Measurements from ENCODE around the gene FAM171A2. TPM values are rescaled to one million over a fixed set of nuclear protein-coding genes. Genes with fewer than 3 reads are reported as not detected.
"Not testable (repeated sequence)": the region's sequence is repeated elsewhere in the genome, so short reads cannot be mapped to it uniquely, and the experiment has no call there.

FAM171A2 gene
- total RNA-seq, 1 donor from 2014 or later = 38.6 TPM

DNA sequence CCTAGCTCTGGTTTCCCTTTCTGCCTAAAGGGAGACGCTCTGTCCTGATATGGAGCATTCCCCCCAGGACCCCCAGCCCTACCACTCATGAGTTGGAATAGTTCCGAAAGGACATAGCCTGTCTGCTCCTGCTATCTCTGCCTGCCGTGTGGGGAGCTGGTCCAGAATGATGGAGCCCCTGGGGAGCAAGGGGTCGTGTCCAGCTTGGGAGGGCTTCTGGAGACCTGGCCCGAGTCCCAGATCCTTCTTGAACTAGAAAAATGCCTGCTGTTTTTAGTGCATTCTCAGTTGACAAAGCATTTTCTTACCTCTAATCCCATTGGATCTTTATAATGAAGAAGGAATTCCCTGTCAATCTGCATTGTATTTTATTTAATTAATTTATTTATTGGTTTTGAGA lies 27.7 kb downstream of the FAM171A2 start:
- no peak overlapping the region for H3K9ac ChIP-seq (ENCODE audit: low read depth in 1 of 3, low read length in 3 of 3)
- H3K27me3 ChIP-seq (ENCODE audit: control insufficient read depth in 3 of 3, insufficient read depth in 3 of 3, low read length in 3 of 3) = peaks cover 0 to 5% (median 0%) of the 10 kb centered on the region in 3 donors
- peaks cover 3 to 6% (median 5%) of the 10 kb centered on the region in 3 donors for H3K4me1 ChIP-seq (ENCODE audit: control insufficient read depth in 3 of 3, insufficient read depth in 3 of 3, low read length in 3 of 3)
- no peaks in the 10 kb centered on the region for H3K36me3 ChIP-seq (ENCODE audit: control insufficient read depth in 3 of 3, insufficient read depth in 3 of 3, low read length in 3 of 3)
- H3K9me3 ChIP-seq (ENCODE audit: control insufficient read depth in 3 of 3, low read length in 3 of 3) = no peaks in the 10 kb centered on the region
- no peak overlapping the region for H3K27ac ChIP-seq (ENCODE audit: low read depth, low read length)
- H3K4me3 ChIP-seq (ENCODE audit: low read length in 3 of 3) = no peak overlapping the region

DNA sequence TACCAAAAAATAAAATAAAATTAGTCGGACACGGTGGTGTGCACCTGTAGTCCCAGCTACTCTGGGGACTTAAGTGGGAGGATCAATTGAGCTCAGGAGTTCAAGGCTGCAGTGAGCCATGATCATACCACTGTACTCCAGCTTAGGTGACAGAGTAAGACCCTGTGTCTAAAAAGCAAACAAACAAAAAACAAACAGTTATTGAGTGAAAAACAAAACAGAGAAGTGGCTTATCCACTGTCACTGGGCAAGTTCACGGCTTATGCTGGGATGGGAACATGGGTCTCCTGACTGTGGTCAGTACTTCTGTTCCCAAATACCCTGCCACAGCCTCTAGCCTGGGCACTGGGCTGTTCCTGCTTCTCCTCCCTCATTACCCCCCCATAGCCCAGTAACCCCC lies 28.1 kb downstream of the FAM171A2 start:
- Histone ChIP-seq H3K4me3 (ENCODE audit: low read length in 3 of 3) (no peak overlapping the region), H3K9me3 (ENCODE audit: control insufficient read depth in 3 of 3, low read length in 3 of 3) (no peaks in the 10 kb centered on the region), H3K4me1 (ENCODE audit: control insufficient read depth in 3 of 3, insufficient read depth in 3 of 3, low read length in 3 of 3) (peaks cover 5 to 8% (median 6%) of the 10 kb centered on the region in 3 donors), H3K9ac (ENCODE audit: low read depth in 1 of 3, low read length in 3 of 3) (no peak overlapping the region), H3K36me3 (ENCODE audit: control insufficient read depth in 3 of 3, insufficient read depth in 3 of 3, low read length in 3 of 3) (no peaks in the 10 kb centered on the region), H3K27ac (ENCODE audit: low read depth, low read length) (no peak overlapping the region), H3K27me3 (ENCODE audit: control insufficient read depth in 3 of 3, insufficient read depth in 3 of 3, low read length in 3 of 3) (peaks cover 0 to 5% (median 0%) of the 10 kb centered on the region in 3 donors)

- H3K4me3 ChIP-seq (ENCODE audit: low read length in 3 of 3) = no peak overlapping the region
- no peaks in the 10 kb centered on the region for H3K9me3 ChIP-seq (ENCODE audit: control insufficient read depth in 3 of 3, low read length in 3 of 3)
- H3K4me1 ChIP-seq (ENCODE audit: control insufficient read depth in 3 of 3, insufficient read depth in 3 of 3, low read length in 3 of 3) = peaks cover 5 to 8% (median 6%) of the 10 kb centered on the region in 3 donors
- H3K27ac ChIP-seq (ENCODE audit: low read depth, low read length) = no peak overlapping the region
- peaks cover 0 to 5% (median 0%) of the 10 kb centered on the region in 3 donors for H3K27me3 ChIP-seq (ENCODE audit: control insufficient read depth in 3 of 3, insufficient read depth in 3 of 3, low read length in 3 of 3)
- H3K9ac ChIP-seq (ENCODE audit: low read depth in 1 of 3, low read length in 3 of 3) = no peak overlapping the region
- H3K36me3 ChIP-seq (ENCODE audit: control insufficient read depth in 3 of 3, insufficient read depth in 3 of 3, low read length in 3 of 3) = no peaks in the 10 kb centered on the region
Observed at GRCh38 chr17:44334727-44335126, 28.9 kb downstream of the FAM171A2 start.

GRCh38 chr17:44334315-44334714 lies 29.3 kb downstream of the FAM171A2 start:
- Histone ChIP-seq H3K36me3 (ENCODE audit: control insufficient read depth in 3 of 3, insufficient read depth in 3 of 3, low read length in 3 of 3) (no peaks in the 10 kb centered on the region), H3K4me1 (ENCODE audit: control insufficient read depth in 3 of 3, insufficient read depth in 3 of 3, low read length in 3 of 3) (peaks cover 5 to 8% (median 6%) of the 10 kb centered on the region in 3 donors), H3K4me3 (ENCODE audit: low read length in 3 of 3) (no peak overlapping the region), H3K9ac (ENCODE audit: low read depth in 1 of 3, low read length in 3 of 3) (no peak overlapping the region), H3K9me3 (ENCODE audit: control insufficient read depth in 3 of 3, low read length in 3 of 3) (no peaks in the 10 kb centered on the region), H3K27ac (ENCODE audit: low read depth, low read length) (no peak overlapping the region), H3K27me3 (ENCODE audit: control insufficient read depth in 3 of 3, insufficient read depth in 3 of 3, low read length in 3 of 3) (peaks cover 0 to 5% (median 0%) of the 10 kb centered on the region in 3 donors)

GRCh38 chr17:44333371-44333770 lies 30.3 kb downstream of the FAM171A2 start:
- Histone ChIP-seq H3K4me3 (ENCODE audit: low read length in 3 of 3) (no peak overlapping the region), H3K27ac (ENCODE audit: low read depth, low read length) (no peak overlapping the region), H3K9me3 (ENCODE audit: control insufficient read depth in 3 of 3, low read length in 3 of 3) (no peaks in the 10 kb centered on the region), H3K4me1 (ENCODE audit: control insufficient read depth in 3 of 3, insufficient read depth in 3 of 3, low read length in 3 of 3) (peaks cover 5 to 8% (median 6%) of the 10 kb centered on the region in 3 donors), H3K36me3 (ENCODE audit: control insufficient read depth in 3 of 3, insufficient read depth in 3 of 3, low read length in 3 of 3) (no peaks in the 10 kb centered on the region), H3K9ac (ENCODE audit: low read depth in 1 of 3, low read length in 3 of 3) (no peak overlapping the region), H3K27me3 (ENCODE audit: control insufficient read depth in 3 of 3, insufficient read depth in 3 of 3, low read length in 3 of 3) (peaks cover 0 to 3% (median 0%) of the 10 kb centered on the region in 3 donors)

- Histone ChIP-seq H3K27ac (ENCODE audit: low read depth, low read length) (no peak overlapping the region), H3K9ac (ENCODE audit: low read depth in 1 of 3, low read length in 3 of 3) (peak overlapping the region in 2 of 3 donors; percentile 57 to 61), H3K4me3 (ENCODE audit: low read length in 3 of 3) (peak overlapping the region in 1 of 3 donors; percentile 2), H3K9me3 (ENCODE audit: control insufficient read depth in 3 of 3, low read length in 3 of 3) (no peaks in the 10 kb centered on the region), H3K4me1 (ENCODE audit: control insufficient read depth in 3 of 3, insufficient read depth in 3 of 3, low read length in 3 of 3) (peaks cover 8 to 10% (median 9%) of the 10 kb centered on the region in 3 donors), H3K36me3 (ENCODE audit: control insufficient read depth in 3 of 3, insufficient read depth in 3 of 3, low read length in 3 of 3) (no peaks in the 10 kb centered on the region), H3K27me3 (ENCODE audit: control insufficient read depth in 3 of 3, insufficient read depth in 3 of 3, low read length in 3 of 3) (peaks cover 0 to 3% (median 0%) of the 10 kb centered on the region in 3 donors)
Observed at GRCh38 chr17:44331249-44331760, 32.3 kb downstream of the FAM171A2 start.

- H3K27ac ChIP-seq (ENCODE audit: low read depth, low read length); H3K9me3 ChIP-seq (ENCODE audit: control insufficient read depth in 3 of 3, low read length in 3 of 3); H3K27me3 ChIP-seq (ENCODE audit: control insufficient read depth in 3 of 3, insufficient read depth in 3 of 3, low read length in 3 of 3); H3K4me3 ChIP-seq (ENCODE audit: low read length in 3 of 3); H3K36me3 ChIP-seq (ENCODE audit: control insufficient read depth in 3 of 3, insufficient read depth in 3 of 3, low read length in 3 of 3); H3K9ac ChIP-seq (ENCODE audit: low read depth in 1 of 3, low read length in 3 of 3): not testable (repeated sequence)
- H3K4me1 ChIP-seq (ENCODE audit: control insufficient read depth in 3 of 3, insufficient read depth in 3 of 3, low read length in 3 of 3) = peaks cover 8 to 19% (median 13%) of the 10 kb centered on the region in 3 donors
Observed at GRCh38 chr17:44330263-44330662, 33.4 kb downstream of the FAM171A2 start.

GRCh38 chr17:44329516-44329915 lies 34.1 kb downstream of the FAM171A2 start:
- H3K36me3 ChIP-seq (ENCODE audit: control insufficient read depth in 3 of 3, insufficient read depth in 3 of 3, low read length in 3 of 3); H3K9ac ChIP-seq (ENCODE audit: low read depth in 1 of 3, low read length in 3 of 3); H3K27me3 ChIP-seq (ENCODE audit: control insufficient read depth in 3 of 3, insufficient read depth in 3 of 3, low read length in 3 of 3); H3K27ac ChIP-seq (ENCODE audit: low read depth, low read length); H3K9me3 ChIP-seq (ENCODE audit: control insufficient read depth in 3 of 3, low read length in 3 of 3); H3K4me3 ChIP-seq (ENCODE audit: low read length in 3 of 3): not testable (repeated sequence)
- H3K4me1 ChIP-seq (ENCODE audit: control insufficient read depth in 3 of 3, insufficient read depth in 3 of 3, low read length in 3 of 3) = peaks cover 8 to 21% (median 13%) of the 10 kb centered on the region in 3 donors

- Histone ChIP-seq H3K4me3 (ENCODE audit: low read length in 3 of 3) (no peak overlapping the region), H3K27ac (ENCODE audit: low read depth, low read length) (no peak overlapping the region), H3K9me3 (ENCODE audit: control insufficient read depth in 3 of 3, low read length in 3 of 3) (no peaks in the 10 kb centered on the region), H3K4me1 (ENCODE audit: control insufficient read depth in 3 of 3, insufficient read depth in 3 of 3, low read length in 3 of 3) (peaks cover 15 to 30% (median 24%) of the 10 kb centered on the region in 3 donors), H3K27me3 (ENCODE audit: control insufficient read depth in 3 of 3, insufficient read depth in 3 of 3, low read length in 3 of 3) (no peaks in the 10 kb centered on the region), H3K9ac (ENCODE audit: low read depth in 1 of 3, low read length in 3 of 3) (no peak overlapping the region), H3K36me3 (ENCODE audit: control insufficient read depth in 3 of 3, insufficient read depth in 3 of 3, low read length in 3 of 3) (no peaks in the 10 kb centered on the region)
Observed at GRCh38 chr17:44327715-44328449, 35.8 kb downstream of the FAM171A2 start.

- peak overlapping the region; percentile 53 to 61 (median 54) for H3K4me3 ChIP-seq (ENCODE audit: low read length in 3 of 3)
- H3K9ac ChIP-seq (ENCODE audit: low read depth in 1 of 3, low read length in 3 of 3) = peak overlapping the region in 2 of 3 donors; percentile 33 to 77
- peaks cover 15 to 33% (median 25%) of the 10 kb centered on the region in 3 donors for H3K4me1 ChIP-seq (ENCODE audit: control insufficient read depth in 3 of 3, insufficient read depth in 3 of 3, low read length in 3 of 3)
- peaks cover 5 to 7% (median 5%) of the 10 kb centered on the region in 3 donors for H3K36me3 ChIP-seq (ENCODE audit: control insufficient read depth in 3 of 3, insufficient read depth in 3 of 3, low read length in 3 of 3)
- no peak overlapping the region for H3K27ac ChIP-seq (ENCODE audit: low read depth, low read length)
- no peaks in the 10 kb centered on the region for H3K9me3 ChIP-seq (ENCODE audit: control insufficient read depth in 3 of 3, low read length in 3 of 3)
- H3K27me3 ChIP-seq (ENCODE audit: control insufficient read depth in 3 of 3, insufficient read depth in 3 of 3, low read length in 3 of 3) = no peaks in the 10 kb centered on the region
Observed at GRCh38 chr17:44326861-44327444, 36.7 kb downstream of the FAM171A2 start.

All from skeletal muscle tissue (tissue), 4 donors.